SK-N-SH (cell line): Measurements from ENCODE around the gene ZNRF1.

Source experiments
- CHD2 ChIP-seq: fragments of 150-350 bp; IDR thresholded peaks from 2 replicates; pipeline ENCODE4 v1.6.1; 2018; ENCODE audit warnings: low read length; ENCODE audit not compliant: partially characterized antibody
- ELF1 ChIP-seq: IDR thresholded peaks from 2 replicates; pipeline ENCODE4 v1.4.0; 2012
- EP300 ChIP-seq, 2 experiments: IDR thresholded peaks; 2 replicates each; pipeline versions ENCODE4 v1.4.0 to v1.6.1; 2012; ENCODE audit warnings: borderline replicate concordance in 1 of 2, low read depth in 1 of 2, low read length in 1 of 2
- EZH2phosphoT487 ChIP-seq: fragments of 200-600 bp; sonication (generic); IDR thresholded peaks from 2 replicates; pipeline ENCODE4 v1.6.1; 2017; ENCODE audit warnings: low read depth, mixed run types, mild to moderate bottlenecking, antibody characterized with exemption, moderate library complexity, borderline replicate concordance
- GABPA ChIP-seq: IDR thresholded peaks from 2 replicates; pipeline ENCODE4 v1.4.0; 2012; ENCODE audit warnings: low read depth, mild to moderate bottlenecking
- MEF2A ChIP-seq: IDR thresholded peaks from 2 replicates; pipeline ENCODE4 v1.4.0; 2012; ENCODE audit warnings: low read depth, borderline replicate concordance
- NFIC ChIP-seq: IDR thresholded peaks from 2 replicates; pipeline ENCODE4 v1.4.0; 2012; ENCODE audit warnings: borderline replicate concordance
- SMC3 ChIP-seq: IDR thresholded peaks from 2 replicates; pipeline ENCODE4 v1.6.1; 2012; ENCODE audit warnings: low read depth, low read length, improper control_type of control experiment
- TAF1 ChIP-seq: IDR thresholded peaks from 2 replicates; pipeline ENCODE4 v1.6.1; 2012; ENCODE audit warnings: low read depth, mild to moderate bottlenecking, low read length, moderate library complexity, borderline replicate concordance
- YY1 ChIP-seq: IDR thresholded peaks from 2 replicates; pipeline ENCODE4 v1.4.0; 2012; ENCODE audit warnings: low read depth, mild to moderate bottlenecking
- TF ChIP-seq, protein P1 (sequence below): fragments of 200-600 bp; sonication (generic); IDR thresholded peaks from 2 replicates; pipeline ENCODE4 v1.6.1; 2017; ENCODE audit warnings: antibody characterized with exemption, mild to moderate bottlenecking, moderate library complexity
- TF ChIP-seq, protein P2 (sequence below): IDR thresholded peaks from 2 replicates; pipeline ENCODE4 v1.6.1; 2012; ENCODE audit warnings: mild to moderate bottlenecking, low read depth, low read length, moderate library complexity

GRCh38 chr16:75079346-75079926, 80.6 kb downstream of the ZNRF1 start:
- TF ChIP-seq, protein P1, sequence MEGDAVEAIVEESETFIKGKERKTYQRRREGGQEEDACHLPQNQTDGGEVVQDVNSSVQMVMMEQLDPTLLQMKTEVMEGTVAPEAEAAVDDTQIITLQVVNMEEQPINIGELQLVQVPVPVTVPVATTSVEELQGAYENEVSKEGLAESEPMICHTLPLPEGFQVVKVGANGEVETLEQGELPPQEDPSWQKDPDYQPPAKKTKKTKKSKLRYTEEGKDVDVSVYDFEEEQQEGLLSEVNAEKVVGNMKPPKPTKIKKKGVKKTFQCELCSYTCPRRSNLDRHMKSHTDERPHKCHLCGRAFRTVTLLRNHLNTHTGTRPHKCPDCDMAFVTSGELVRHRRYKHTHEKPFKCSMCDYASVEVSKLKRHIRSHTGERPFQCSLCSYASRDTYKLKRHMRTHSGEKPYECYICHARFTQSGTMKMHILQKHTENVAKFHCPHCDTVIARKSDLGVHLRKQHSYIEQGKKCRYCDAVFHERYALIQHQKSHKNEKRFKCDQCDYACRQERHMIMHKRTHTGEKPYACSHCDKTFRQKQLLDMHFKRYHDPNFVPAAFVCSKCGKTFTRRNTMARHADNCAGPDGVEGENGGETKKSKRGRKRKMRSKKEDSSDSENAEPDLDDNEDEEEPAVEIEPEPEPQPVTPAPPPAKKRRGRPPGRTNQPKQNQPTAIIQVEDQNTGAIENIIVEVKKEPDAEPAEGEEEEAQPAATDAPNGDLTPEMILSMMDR = no peak
- TF ChIP-seq GABPA = no peak
- TF ChIP-seq, protein P2, sequence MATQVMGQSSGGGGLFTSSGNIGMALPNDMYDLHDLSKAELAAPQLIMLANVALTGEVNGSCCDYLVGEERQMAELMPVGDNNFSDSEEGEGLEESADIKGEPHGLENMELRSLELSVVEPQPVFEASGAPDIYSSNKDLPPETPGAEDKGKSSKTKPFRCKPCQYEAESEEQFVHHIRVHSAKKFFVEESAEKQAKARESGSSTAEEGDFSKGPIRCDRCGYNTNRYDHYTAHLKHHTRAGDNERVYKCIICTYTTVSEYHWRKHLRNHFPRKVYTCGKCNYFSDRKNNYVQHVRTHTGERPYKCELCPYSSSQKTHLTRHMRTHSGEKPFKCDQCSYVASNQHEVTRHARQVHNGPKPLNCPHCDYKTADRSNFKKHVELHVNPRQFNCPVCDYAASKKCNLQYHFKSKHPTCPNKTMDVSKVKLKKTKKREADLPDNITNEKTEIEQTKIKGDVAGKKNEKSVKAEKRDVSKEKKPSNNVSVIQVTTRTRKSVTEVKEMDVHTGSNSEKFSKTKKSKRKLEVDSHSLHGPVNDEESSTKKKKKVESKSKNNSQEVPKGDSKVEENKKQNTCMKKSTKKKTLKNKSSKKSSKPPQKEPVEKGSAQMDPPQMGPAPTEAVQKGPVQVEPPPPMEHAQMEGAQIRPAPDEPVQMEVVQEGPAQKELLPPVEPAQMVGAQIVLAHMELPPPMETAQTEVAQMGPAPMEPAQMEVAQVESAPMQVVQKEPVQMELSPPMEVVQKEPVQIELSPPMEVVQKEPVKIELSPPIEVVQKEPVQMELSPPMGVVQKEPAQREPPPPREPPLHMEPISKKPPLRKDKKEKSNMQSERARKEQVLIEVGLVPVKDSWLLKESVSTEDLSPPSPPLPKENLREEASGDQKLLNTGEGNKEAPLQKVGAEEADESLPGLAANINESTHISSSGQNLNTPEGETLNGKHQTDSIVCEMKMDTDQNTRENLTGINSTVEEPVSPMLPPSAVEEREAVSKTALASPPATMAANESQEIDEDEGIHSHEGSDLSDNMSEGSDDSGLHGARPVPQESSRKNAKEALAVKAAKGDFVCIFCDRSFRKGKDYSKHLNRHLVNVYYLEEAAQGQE = no peak
- TF ChIP-seq NFIC = no peak
- TF ChIP-seq TAF1 = no peak
- no peak for TF ChIP-seq YY1
- no peak for TF ChIP-seq MEF2A
- no peak for TF ChIP-seq EZH2phosphoT487
- TF ChIP-seq EP300 (IDR thresholded peaks at IDR 0.05; ENCODE audit: borderline replicate concordance in 1 of 2, low read depth in 1 of 2, low read length in 1 of 2) = no peak
- no peak for TF ChIP-seq ELF1
- TF ChIP-seq CHD2 = no peak
- no peak for TF ChIP-seq SMC3
